ENCODE results near the gene PRDM16. TPM values are rescaled to one million over a fixed set of nuclear protein-coding genes. Genes with fewer than 3 reads are reported as not detected.

PRDM16 gene
- total RNA-seq, 2 donors from 2014 or later = 0.25 TPM; not detected in 1

GRCh38 chr1:3178279-3178678 lies 109.3 kb downstream of the PRDM16 start:
- Mint-ChIP-seq H3K36me3 (no peaks in the 10 kb centered on the region), H3K27ac (no peak overlapping the region), H3K9me3 (no peaks in the 10 kb centered on the region)
- DNase-seq (ENCODE audit: low spot score in 2 of 2) (no peak), ATAC-seq (no peak)

GRCh38 chr1:3179471-3179870 lies 110.5 kb downstream of the PRDM16 start:
- H3K27ac Mint-ChIP-seq = no peak overlapping the region
- H3K9me3 Mint-ChIP-seq = no peaks in the 10 kb centered on the region
- DNase-seq (ENCODE audit: low spot score in 2 of 2) = no peak
- no peak for ATAC-seq
- H3K36me3 Mint-ChIP-seq = no peaks in the 10 kb centered on the region

- DNase-seq (ENCODE audit: low spot score in 2 of 2) = no peak
- Mint-ChIP-seq H3K36me3 (no peaks in the 10 kb centered on the region), H3K27ac (no peak overlapping the region), H3K9me3 (no peaks in the 10 kb centered on the region)
- no peak for ATAC-seq
Observed at GRCh38 chr1:3180915-3181314, 111.9 kb downstream of the PRDM16 start.

- H3K9me3 Mint-ChIP-seq = no peaks in the 10 kb centered on the region
- H3K27ac Mint-ChIP-seq = no peak overlapping the region
- no peak for DNase-seq (ENCODE audit: low spot score in 2 of 2)
- H3K36me3 Mint-ChIP-seq = no peaks in the 10 kb centered on the region
- ATAC-seq = no peak
Observed at GRCh38 chr1:3181956-3182355, 113.0 kb downstream of the PRDM16 start.

- H3K36me3 Mint-ChIP-seq = no peaks in the 10 kb centered on the region
- no peaks in the 10 kb centered on the region for H3K9me3 Mint-ChIP-seq
- DNase-seq (ENCODE audit: low spot score in 2 of 2) = no peak
Observed at GRCh38 chr1:3183411-3183810, 114.4 kb downstream of the PRDM16 start.

GRCh38 chr1:3183813-3184212 lies 114.8 kb downstream of the PRDM16 start:
- H3K36me3 Mint-ChIP-seq = no peaks in the 10 kb centered on the region
- no peak for ATAC-seq
- no peak overlapping the region for H3K27ac Mint-ChIP-seq
- DNase-seq (ENCODE audit: low spot score in 2 of 2) = no peak
- H3K9me3 Mint-ChIP-seq = no peaks in the 10 kb centered on the region

More at GRCh38 chr1:3183411-3183810, 114.4 kb downstream of the PRDM16 start:
- H3K27ac Mint-ChIP-seq = no peak overlapping the region
- no peak for ATAC-seq

- DNase-seq (ENCODE audit: low spot score in 2 of 2) (no peak), ATAC-seq (no peak)
- no peaks in the 10 kb centered on the region for H3K36me3 Mint-ChIP-seq
- H3K27ac Mint-ChIP-seq = no peak overlapping the region
- no peaks in the 10 kb centered on the region for H3K9me3 Mint-ChIP-seq
Observed at GRCh38 chr1:3184666-3185065, 115.7 kb downstream of the PRDM16 start.

- Mint-ChIP-seq H3K27ac (no peak overlapping the region), H3K36me3 (no peaks in the 10 kb centered on the region), H3K9me3 (no peaks in the 10 kb centered on the region)
- ATAC-seq = no peak
- DNase-seq (ENCODE audit: low spot score in 2 of 2) = no peak
Observed at GRCh38 chr1:3185896-3186525, 117.0 kb downstream of the PRDM16 start.

- Mint-ChIP-seq H3K27ac (no peak overlapping the region), H3K36me3 (no peaks in the 10 kb centered on the region), H3K9me3 (no peaks in the 10 kb centered on the region)
- DNase-seq (ENCODE audit: low spot score in 2 of 2) = no peak
- ATAC-seq = no peak
Observed at GRCh38 chr1:3186526-3186921, 117.5 kb downstream of the PRDM16 start.

GRCh38 chr1:3187415-3188149 lies 118.6 kb downstream of the PRDM16 start:
- no peaks in the 10 kb centered on the region for H3K36me3 Mint-ChIP-seq
- no peak overlapping the region for H3K27ac Mint-ChIP-seq
- DNase-seq (ENCODE audit: low spot score in 2 of 2) = no peak
- H3K9me3 Mint-ChIP-seq = no peaks in the 10 kb centered on the region
- ATAC-seq = no peak

GRCh38 chr1:3188150-3188971 lies 119.4 kb downstream of the PRDM16 start:
- H3K27ac Mint-ChIP-seq = no peak overlapping the region
- H3K36me3 Mint-ChIP-seq = no peaks in the 10 kb centered on the region
- ATAC-seq = no peak
- no peak for DNase-seq (ENCODE audit: low spot score in 2 of 2)
- H3K9me3 Mint-ChIP-seq = no peaks in the 10 kb centered on the region

GRCh38 chr1:3190256-3191041 lies 121.4 kb downstream of the PRDM16 start:
- DNase-seq (ENCODE audit: low spot score in 2 of 2) (no peak), ATAC-seq (no peak)
- H3K9me3 Mint-ChIP-seq = no peaks in the 10 kb centered on the region
- no peaks in the 10 kb centered on the region for H3K36me3 Mint-ChIP-seq
- no peak overlapping the region for H3K27ac Mint-ChIP-seq

- Mint-ChIP-seq H3K36me3 (no peaks in the 10 kb centered on the region), H3K27ac (no peak overlapping the region), H3K9me3 (no peaks in the 10 kb centered on the region)
- DNase-seq (ENCODE audit: low spot score in 2 of 2) = no peak
- ATAC-seq = no peak
Observed at GRCh38 chr1:3192361-3192760, 123.4 kb downstream of the PRDM16 start.

- DNase-seq (ENCODE audit: low spot score in 2 of 2) (no peak), ATAC-seq (no peak)
- Mint-ChIP-seq H3K27ac (no peak overlapping the region), H3K36me3 (no peaks in the 10 kb centered on the region), H3K9me3 (no peaks in the 10 kb centered on the region)
Observed at GRCh38 chr1:3192825-3193224, 123.8 kb downstream of the PRDM16 start.

GRCh38 chr1:3193811-3194210 lies 124.8 kb downstream of the PRDM16 start:
- no peak for ATAC-seq
- no peak overlapping the region for H3K27ac Mint-ChIP-seq
- no peaks in the 10 kb centered on the region for H3K9me3 Mint-ChIP-seq

GRCh38 chr1:3194760-3195479 lies 125.9 kb downstream of the PRDM16 start:
- no peak for DNase-seq (ENCODE audit: low spot score in 2 of 2)
- Mint-ChIP-seq H3K36me3 (no peaks in the 10 kb centered on the region), H3K27ac (no peak overlapping the region), H3K9me3 (no peaks in the 10 kb centered on the region)
- no peak for ATAC-seq

More at GRCh38 chr1:3193811-3194210, 124.8 kb downstream of the PRDM16 start:
- no peak for DNase-seq (ENCODE audit: low spot score in 2 of 2)
- H3K36me3 Mint-ChIP-seq = no peaks in the 10 kb centered on the region

Data from activated naive CD4-positive, alpha-beta T cell treated with anti-CD3 and anti-CD28 coated beads, Interleukin-2, amount 50 U/mL, for 72 hours (primary cell).